ENCODE measurements around the gene KLF2.
"Not testable (repeated sequence)": the region's sequence is repeated elsewhere in the genome, so short reads cannot be mapped to it uniquely, and the experiment has no call there.

KLF2 gene

DNA sequence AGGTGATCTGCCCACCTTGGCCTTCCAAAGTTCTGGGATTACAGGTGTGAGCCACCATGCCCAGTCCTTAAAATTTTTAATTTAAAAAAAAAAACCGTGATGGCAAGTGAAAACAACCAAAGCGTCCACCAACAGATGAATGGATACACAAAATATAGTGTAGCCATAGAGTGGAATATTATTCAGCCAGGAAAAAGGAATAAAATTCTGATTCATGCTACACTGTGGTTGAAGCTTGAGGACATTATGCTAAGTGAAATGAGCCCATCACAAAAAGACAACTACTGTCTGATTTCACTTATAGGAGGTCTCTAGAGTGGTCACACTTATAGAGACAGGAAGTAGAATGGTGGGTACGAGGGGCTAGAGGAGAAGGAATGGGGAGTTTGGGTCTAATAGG lies 26.3 kb upstream of the KLF2 start:
- Mint-ChIP-seq H3K4me1 (no peaks in the 10 kb centered on the region), H3K36me3 (no peaks in the 10 kb centered on the region), H3K9me3 (no peaks in the 10 kb centered on the region), H3K27me3 (no peaks in the 10 kb centered on the region), H3K27ac (no peak overlapping the region), H3K4me3 (no peak overlapping the region)

DNA sequence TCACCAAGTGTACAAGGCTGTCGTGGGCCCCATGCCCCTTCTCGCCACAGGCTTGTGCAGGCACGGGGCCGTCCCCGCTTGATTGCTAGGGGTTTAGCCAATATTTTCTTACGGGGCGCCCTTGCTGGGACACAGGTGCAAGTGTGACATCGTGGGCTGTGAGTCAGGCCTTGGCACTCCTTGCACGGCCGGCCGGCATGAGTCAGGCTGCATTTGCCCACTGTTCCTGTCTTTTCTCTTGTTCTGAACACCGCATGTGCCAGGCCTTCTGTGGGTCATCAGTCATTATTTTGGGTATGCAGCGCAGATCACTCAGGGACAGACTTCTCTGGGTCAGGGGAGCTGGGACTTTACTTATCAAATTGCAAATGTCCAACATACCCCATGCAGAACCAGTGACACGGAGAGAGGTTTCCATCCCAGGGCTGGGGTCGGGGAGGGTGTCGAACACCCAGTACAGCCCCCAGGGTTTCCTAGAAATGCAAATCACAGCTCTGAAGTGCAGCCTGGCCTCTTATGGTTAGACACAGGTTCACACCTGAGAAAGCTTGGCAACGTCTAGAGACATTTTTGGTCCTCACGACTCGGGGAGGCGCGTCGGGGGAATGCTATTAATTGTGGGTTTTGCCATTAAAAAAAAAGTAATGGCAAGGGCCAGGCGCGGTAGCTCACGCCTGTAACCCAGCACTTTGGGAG lies 22.5 kb upstream of the KLF2 start:
- Mint-ChIP-seq H3K4me1 (no peaks in the 10 kb centered on the region), H3K9me3 (no peaks in the 10 kb centered on the region), H3K4me3 (no peak overlapping the region), H3K27me3 (no peaks in the 10 kb centered on the region), H3K27ac (no peak overlapping the region), H3K36me3 (no peaks in the 10 kb centered on the region)

DNA sequence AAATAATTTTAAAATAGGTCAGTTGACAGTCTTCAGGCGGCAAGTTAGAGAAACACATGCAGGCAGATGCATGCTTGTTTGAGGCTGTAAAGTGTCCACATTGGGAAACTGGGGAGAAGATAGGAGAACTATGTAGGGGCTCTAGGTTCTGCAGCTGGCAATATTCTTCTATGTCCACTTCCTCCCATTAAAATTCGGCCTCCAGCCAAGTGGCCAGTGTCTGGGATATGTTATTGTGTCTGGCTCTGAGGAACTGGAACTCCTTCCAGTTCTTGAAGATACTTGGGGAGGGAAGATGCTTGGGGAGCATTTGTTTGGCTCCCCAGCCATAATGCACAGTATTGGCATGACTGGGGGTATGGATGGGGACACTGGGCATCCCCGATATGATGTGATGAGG lies 20.9 kb upstream of the KLF2 start:
- H3K9me3 Mint-ChIP-seq: no peaks in the 10 kb centered on the region
- peaks cover 2% of the 10 kb centered on the region for H3K36me3 Mint-ChIP-seq
- no peak overlapping the region for H3K27ac Mint-ChIP-seq
- H3K27me3 Mint-ChIP-seq: no peaks in the 10 kb centered on the region
- H3K4me1 Mint-ChIP-seq: no peaks in the 10 kb centered on the region
- no peak overlapping the region for H3K4me3 Mint-ChIP-seq

DNA sequence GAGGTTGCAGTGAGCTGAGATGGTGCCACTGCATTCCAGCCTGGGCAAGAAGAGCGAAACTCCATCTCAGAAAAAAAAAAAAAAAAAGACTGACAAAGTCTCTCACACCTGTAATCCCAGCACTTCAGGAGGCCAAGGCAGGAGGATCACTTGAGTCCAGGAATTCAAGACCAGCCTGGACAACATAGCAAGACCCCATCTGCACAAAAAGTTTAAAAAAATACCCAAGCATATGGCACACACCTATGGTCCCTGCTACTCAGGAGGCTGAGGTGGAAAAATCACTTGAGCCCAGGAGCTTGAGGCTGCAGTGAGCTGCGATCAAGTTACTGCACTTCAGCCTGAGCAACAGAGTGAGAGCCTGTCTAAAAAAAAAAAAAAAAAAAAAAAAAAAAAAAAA lies 20.1 kb upstream of the KLF2 start:
- H3K27ac Mint-ChIP-seq, H3K4me1 Mint-ChIP-seq: not testable (repeated sequence)

DNA sequence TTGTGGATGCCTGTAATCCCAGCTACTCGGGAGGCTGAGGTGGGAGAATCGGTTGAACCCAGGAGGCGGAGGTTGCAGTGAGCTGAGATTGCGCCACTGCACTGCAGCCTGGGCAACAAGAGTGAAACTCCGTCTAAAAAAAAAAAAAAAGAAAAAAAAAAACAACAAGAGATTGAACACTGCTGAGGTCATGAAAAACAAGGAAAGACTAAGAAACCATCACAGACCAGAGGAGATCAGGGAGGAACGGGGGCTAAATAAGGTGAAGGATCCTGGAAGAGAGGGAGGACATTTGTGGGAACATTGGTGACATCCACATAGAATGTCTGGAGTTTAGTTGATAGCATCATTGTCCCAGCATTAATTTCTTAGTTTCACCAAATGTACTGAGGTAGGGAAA lies 19.6 kb upstream of the KLF2 start:
- not testable (repeated sequence) for H3K36me3 Mint-ChIP-seq, H3K9me3 Mint-ChIP-seq, H3K27ac Mint-ChIP-seq, H3K4me3 Mint-ChIP-seq, H3K4me1 Mint-ChIP-seq, H3K27me3 Mint-ChIP-seq

More for the DNA sequence above, 20.1 kb upstream of the KLF2 start:
- H3K9me3 Mint-ChIP-seq, H3K27me3 Mint-ChIP-seq, H3K4me3 Mint-ChIP-seq, H3K36me3 Mint-ChIP-seq: not testable (repeated sequence)

DNA sequence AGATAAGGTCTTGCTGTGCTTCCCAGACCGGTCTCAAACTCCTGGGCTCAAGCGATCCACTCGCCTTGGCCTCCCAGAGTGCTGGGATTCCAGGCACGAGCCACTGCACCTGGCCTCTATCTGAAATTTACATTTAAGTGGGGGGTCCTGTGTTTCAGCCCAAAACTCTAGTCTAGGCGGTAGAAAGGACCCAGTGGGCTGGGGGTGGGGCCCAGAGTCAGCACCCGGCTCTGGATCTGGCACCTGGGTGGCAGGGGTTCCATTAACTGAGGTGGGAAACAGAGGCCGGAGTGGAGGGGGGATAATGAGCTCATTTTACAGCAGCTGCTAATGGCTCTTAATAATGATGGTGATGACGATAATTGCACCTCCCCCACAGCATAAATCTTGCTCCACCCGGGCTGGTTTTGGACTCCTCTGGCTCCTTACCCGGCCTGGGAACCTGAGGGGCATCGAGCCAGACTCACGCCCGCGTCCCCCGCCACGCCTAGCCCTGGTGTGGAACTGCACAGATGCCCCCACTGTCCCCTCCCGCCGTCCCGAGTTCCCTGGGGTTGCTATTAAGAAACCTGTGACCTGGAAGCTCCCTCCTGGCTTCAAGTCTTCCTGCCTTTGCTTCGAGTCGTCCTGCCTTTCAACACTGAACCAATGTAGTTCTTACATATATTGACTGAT lies 17.8 kb upstream of the KLF2 start:
- Mint-ChIP-seq H3K4me3 (no peak overlapping the region), H3K27ac (no peak overlapping the region), H3K9me3 (no peaks in the 10 kb centered on the region), H3K36me3 (peaks cover 2% of the 10 kb centered on the region), H3K4me1 (no peaks in the 10 kb centered on the region), H3K27me3 (no peaks in the 10 kb centered on the region)

DNA sequence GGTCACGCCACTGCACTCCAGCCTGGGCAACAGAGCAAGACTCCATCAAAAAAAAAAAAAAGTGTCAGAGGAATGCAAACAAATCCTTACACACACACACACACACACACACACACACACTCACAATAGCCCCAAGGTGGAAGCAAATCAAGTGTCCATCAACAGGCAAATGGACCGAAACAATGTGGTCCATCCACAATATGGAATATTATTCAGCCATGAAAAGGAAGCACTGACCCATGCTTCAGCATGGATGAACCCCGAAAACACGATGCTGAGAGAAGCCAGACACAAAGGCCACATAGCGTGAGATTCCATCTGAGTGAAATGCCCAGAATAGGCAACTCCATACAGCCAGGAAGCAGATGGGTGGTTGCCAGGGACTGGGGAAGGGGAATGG lies 16.5 kb upstream of the KLF2 start:
- Mint-ChIP-seq H3K27me3 (no peaks in the 10 kb centered on the region), H3K4me1 (no peaks in the 10 kb centered on the region), H3K9me3 (no peaks in the 10 kb centered on the region), H3K4me3 (no peak overlapping the region), H3K36me3 (peaks cover 2% of the 10 kb centered on the region), H3K27ac (no peak overlapping the region)

DNA sequence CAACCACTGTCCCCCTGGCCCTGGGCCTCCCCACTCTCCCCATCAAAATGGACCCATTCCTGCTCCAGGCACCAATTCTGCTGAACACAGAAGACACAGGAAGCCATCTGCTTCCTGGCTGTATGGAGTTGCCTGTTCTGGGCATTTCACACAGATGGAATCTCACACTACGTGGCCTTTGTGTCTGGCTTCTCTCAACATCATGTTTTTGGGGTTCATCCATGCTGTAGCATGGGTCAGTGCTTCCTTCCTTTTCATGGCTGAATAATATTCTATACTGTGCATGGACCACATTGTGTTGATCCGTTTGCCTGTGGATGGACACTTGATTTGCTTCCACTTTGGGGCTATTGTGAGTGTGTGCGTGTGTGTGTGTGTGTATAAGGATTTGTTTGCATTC lies 15.0 kb upstream of the KLF2 start:
- Mint-ChIP-seq H3K27ac (no peak overlapping the region), H3K4me1 (no peaks in the 10 kb centered on the region), H3K36me3 (peaks cover 2% of the 10 kb centered on the region), H3K9me3 (no peaks in the 10 kb centered on the region), H3K4me3 (no peak overlapping the region), H3K27me3 (no peaks in the 10 kb centered on the region)

DNA sequence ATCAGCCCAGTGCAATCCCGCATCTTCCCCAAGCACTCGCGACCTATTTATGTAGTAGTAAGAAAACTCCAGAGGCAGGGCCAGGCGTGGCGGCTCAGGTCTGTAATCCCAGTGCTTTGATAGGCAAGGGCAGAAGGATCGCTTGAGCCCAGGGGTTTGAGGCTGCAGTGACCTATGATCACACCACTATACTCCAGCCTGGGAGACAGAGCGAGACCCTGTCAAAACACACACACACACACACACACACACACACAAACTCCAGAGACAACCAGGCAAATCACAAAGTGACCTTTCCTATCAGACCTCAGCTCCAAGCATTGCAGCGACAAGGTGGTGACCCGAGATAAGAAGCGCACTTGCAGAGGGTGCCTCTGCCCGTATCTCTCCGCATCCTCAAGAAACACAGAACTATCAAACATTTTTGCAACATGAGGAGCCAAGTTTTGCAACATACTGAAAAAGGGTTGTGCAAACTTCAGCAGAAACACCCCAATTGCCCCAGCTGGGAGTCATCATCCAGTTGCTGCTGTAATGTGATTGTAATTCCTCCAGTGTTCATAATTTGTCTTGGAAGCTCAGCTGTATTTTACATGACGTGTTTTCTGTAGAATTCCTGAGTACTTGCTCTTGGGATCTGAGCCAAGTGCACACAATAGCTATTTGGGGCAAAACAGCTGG lies 8.7 kb upstream of the KLF2 start:
- H3K27ac Mint-ChIP-seq: no peak overlapping the region

DNA sequence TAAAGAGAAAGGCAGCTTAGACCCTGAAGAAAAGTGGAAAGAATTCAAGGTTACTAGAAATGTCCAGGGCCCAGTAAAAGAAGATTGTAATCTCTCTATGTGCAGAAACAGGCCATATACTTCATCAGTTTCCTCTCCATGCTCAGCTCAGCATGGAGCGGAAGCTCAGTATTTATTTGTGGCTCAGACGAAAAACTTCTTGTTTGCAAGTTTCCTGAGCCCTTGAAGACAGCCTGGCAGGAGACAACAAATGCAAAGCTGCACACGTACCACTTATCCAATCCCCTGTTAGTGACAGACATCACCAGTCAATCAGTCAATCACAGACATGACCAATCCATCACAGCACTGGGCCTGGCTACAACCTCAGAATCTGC lies 8.1 kb upstream of the KLF2 start:
- no peaks in the 10 kb centered on the region for H3K27me3 Mint-ChIP-seq
- H3K27ac Mint-ChIP-seq: no peak overlapping the region
- no peak overlapping the region for H3K4me3 Mint-ChIP-seq
- H3K9me3 Mint-ChIP-seq: no peaks in the 10 kb centered on the region
- H3K4me1 Mint-ChIP-seq: peaks cover 15% of the 10 kb centered on the region
- peaks cover 1% of the 10 kb centered on the region for H3K36me3 Mint-ChIP-seq

More for the DNA sequence above, 8.7 kb upstream of the KLF2 start:
- Mint-ChIP-seq H3K27me3 (no peaks in the 10 kb centered on the region), H3K9me3 (no peaks in the 10 kb centered on the region), H3K4me1 (peaks cover 12% of the 10 kb centered on the region), H3K36me3 (peaks cover 1% of the 10 kb centered on the region), H3K4me3 (no peak overlapping the region)

DNA sequence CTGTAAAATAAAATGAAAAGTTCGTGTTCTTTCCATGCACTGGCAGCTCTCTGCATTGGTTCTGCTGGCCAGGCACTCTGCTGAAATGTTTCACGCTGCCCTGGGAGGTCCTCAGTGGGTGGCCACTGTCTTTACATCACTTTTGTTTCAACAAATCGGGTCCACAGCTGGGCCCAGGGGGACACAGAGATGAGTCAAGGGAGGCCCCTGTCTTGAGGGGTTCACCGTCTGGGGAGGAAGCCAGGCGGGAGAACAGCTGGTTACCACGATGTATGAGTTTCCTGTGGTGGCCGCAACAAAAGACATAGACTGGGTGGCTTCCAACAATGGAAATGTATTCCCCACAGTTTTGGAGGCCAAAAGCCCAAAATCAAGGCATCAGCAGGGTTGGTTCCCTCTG lies 5.1 kb upstream of the KLF2 start:
- Mint-ChIP-seq H3K27ac (no peak overlapping the region), H3K9me3 (no peaks in the 10 kb centered on the region), H3K4me1 (peaks cover 34% of the 10 kb centered on the region), H3K4me3 (no peak overlapping the region), H3K27me3 (no peaks in the 10 kb centered on the region), H3K36me3 (peaks cover 1% of the 10 kb centered on the region)

DNA sequence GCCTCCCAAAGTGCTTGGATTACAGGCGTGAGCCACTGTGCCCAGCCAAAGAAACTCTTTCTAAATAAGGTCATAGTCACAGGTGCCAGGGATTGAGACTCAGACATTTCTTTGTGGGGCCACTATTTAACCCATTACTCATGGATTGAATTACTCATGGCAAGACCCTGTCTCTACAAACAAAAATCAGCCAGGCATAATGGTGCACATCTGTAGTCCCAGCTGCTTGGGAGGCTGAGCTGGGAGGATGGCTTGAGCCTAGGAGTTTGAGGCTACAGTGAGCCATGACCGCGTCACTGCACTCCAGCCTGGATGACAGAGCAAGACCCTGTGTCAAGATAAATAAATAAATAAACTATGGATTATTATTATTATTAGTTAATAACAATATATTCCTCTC lies 3.6 kb upstream of the KLF2 start:
- Mint-ChIP-seq H3K4me3 (no peak overlapping the region), H3K27me3 (no peaks in the 10 kb centered on the region), H3K9me3 (no peaks in the 10 kb centered on the region), H3K36me3 (peaks cover 5% of the 10 kb centered on the region), H3K4me1 (peaks cover 38% of the 10 kb centered on the region), H3K27ac (no peak overlapping the region)

DNA sequence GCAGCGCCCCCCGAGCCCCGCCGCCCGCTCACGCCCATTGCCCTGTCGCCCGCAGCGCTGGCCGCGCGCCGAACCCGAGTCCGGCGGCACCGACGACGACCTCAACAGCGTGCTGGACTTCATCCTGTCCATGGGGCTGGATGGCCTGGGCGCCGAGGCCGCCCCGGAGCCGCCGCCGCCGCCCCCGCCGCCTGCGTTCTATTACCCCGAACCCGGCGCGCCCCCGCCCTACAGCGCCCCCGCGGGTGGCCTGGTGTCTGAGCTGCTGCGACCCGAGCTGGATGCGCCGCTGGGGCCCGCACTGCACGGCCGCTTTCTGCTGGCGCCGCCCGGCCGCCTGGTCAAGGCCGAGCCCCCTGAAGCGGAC lies 518 bp downstream of the KLF2 start:
- Mint-ChIP-seq H3K27me3 (no peaks in the 10 kb centered on the region), H3K4me3 (peak overlapping the region; percentile 39), H3K4me1 (peaks cover 67% of the 10 kb centered on the region), H3K9me3 (no peaks in the 10 kb centered on the region), H3K36me3 (peaks cover 16% of the 10 kb centered on the region), H3K27ac (no peak overlapping the region)

DNA sequence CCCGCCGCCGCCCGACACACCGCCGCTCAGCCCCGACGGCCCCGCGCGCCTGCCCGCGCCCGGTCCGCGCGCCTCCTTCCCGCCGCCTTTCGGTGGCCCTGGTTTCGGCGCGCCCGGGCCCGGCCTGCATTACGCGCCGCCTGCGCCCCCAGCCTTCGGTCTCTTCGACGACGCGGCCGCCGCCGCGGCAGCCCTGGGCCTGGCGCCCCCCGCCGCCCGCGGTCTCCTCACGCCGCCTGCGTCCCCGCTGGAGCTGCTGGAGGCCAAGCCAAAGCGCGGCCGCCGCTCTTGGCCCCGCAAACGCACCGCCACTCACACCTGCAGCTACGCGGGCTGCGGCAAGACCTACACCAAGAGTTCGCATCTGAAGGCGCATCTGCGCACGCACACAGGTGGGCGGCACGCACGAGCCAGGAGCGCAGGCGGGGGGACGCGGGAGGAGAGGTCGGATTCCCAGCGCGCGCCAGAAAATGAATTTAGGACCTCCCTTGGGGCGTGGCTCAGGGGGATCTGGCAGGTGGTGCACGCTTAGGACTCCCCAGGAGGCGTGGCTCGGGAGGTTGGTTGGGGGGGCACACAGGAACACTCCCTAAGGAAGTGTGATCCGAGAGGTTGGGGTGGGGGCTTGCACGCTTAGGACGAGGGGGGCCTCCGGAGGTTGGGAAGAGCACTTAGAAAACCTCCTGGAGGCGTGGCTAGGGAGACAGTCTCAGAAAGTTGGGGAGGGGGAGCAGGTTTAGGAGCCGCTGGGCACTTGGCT lies 1.2 kb downstream of the KLF2 start:
- H3K4me3 Mint-ChIP-seq: peak overlapping the region; percentile 85
- peaks cover 66% of the 10 kb centered on the region for H3K4me1 Mint-ChIP-seq
- no peaks in the 10 kb centered on the region for H3K9me3 Mint-ChIP-seq
- H3K36me3 Mint-ChIP-seq: peaks cover 14% of the 10 kb centered on the region
- no peaks in the 10 kb centered on the region for H3K27me3 Mint-ChIP-seq
- peak overlapping the region; percentile 71 for H3K27ac Mint-ChIP-seq

DNA sequence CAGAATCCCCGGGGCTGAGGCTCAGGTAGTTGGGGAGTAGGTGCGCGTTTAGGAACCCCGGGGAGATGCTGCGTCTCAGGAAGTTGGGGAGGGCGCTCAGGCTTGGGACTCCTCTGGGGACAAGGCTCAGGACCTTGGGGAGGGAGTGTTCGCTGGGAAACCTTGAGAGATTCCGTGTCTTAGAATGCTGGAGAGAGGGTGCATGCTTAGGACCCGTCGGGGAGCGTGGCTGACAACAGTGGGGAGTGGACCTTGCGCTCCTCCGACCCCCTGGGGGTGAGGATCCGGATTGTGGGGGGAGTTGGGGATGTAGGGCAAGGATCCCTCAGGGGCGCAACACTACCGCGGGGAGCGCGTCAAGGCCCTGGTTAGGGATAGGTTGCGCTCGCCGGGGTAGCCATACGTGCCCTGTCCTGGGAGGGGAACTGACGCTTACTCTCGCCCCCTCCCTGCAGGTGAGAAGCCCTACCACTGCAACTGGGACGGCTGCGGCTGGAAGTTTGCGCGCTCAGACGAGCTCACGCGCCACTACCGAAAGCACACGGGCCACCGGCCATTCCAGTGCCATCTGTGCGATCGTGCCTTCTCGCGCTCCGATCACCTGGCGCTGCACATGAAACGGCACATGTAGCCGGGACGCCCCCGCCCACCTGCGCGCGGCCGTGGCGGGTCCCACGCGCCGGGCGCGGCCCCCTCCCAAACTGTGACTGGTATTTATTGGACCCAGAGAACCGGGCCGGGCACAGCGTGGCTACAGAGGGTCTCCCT lies 2.0 kb downstream of the KLF2 start:
- no peaks in the 10 kb centered on the region for H3K9me3 Mint-ChIP-seq
- H3K4me3 Mint-ChIP-seq: peak overlapping the region; percentile 85
- H3K27ac Mint-ChIP-seq: peak overlapping the region; percentile 71
- H3K4me1 Mint-ChIP-seq: peaks cover 69% of the 10 kb centered on the region
- H3K36me3 Mint-ChIP-seq: peaks cover 14% of the 10 kb centered on the region
- no peaks in the 10 kb centered on the region for H3K27me3 Mint-ChIP-seq

Measured in activated naive CD4-positive, alpha-beta T cell treated with anti-CD3 and anti-CD28 coated beads, Interleukin-2, amount 50 U/mL, for 24 hours (primary cell).